Mesendoderm (in vitro differentiated cells): ENCODE measurements around the gene SOX8.

Experiments used
- DNase-seq: peaks from one replicate; pipeline ENCODE4 v3.0.0; 2013
- H2AK5ac ChIP-seq: 2 replicates; pipeline ENCODE4 v1.6.1; 2013; ENCODE audit warnings: low read length, inconsistent platforms
- H2BK120ac ChIP-seq: 2 replicates; pipeline ENCODE4 v1.6.1; 2013; ENCODE audit warnings: low read depth, mild to moderate bottlenecking, low read length, moderate library complexity, mixed read lengths
- H2BK15ac ChIP-seq: replicated peaks from 2 replicates; pipeline ENCODE4 v1.6.1; 2013; ENCODE audit warnings: low read depth, mild to moderate bottlenecking, moderate library complexity
- H2BK5ac ChIP-seq: 2 replicates; pipeline ENCODE4 v1.6.1; 2013; ENCODE audit warnings: low read length, inconsistent platforms
- H3K18ac ChIP-seq: 2 replicates; pipeline ENCODE4 v1.6.1; 2013; ENCODE audit warnings: mild to moderate bottlenecking, low read length, mixed read lengths
- H3K23ac ChIP-seq: one replicate; pipeline ENCODE4 v1.6.1; 2013; ENCODE audit warnings: low read length
- H3K27ac ChIP-seq: 2 replicates; pipeline ENCODE4 v1.5.1; 2013; ENCODE audit warnings: low read depth, mild to moderate bottlenecking, inconsistent platforms, low read length, moderate library complexity
- H3K27me3 ChIP-seq: 2 replicates; pipeline ENCODE4 v1.6.1; 2013; ENCODE audit warnings: low read length, control low read depth, mild to moderate bottlenecking, inconsistent platforms; ENCODE audit not compliant: insufficient read depth, poor library complexity
- H3K36me3 ChIP-seq: 2 replicates; pipeline ENCODE4 v1.6.1; 2013; ENCODE audit warnings: low read length, inconsistent platforms; ENCODE audit not compliant: control insufficient read depth, insufficient read depth
- H3K4ac ChIP-seq: one replicate; pipeline ENCODE4 v1.6.1; 2013; ENCODE audit warnings: low read depth, mild to moderate bottlenecking, low read length, moderate library complexity
- H3K4me1 ChIP-seq: 2 replicates; pipeline ENCODE4 v1.6.1; 2013; ENCODE audit warnings: low read depth, low read length, inconsistent platforms; ENCODE audit not compliant: control insufficient read depth
- H3K4me2 ChIP-seq: 2 replicates; pipeline ENCODE4 v1.6.1; 2013; ENCODE audit warnings: low read length
- H3K4me3 ChIP-seq: 2 replicates; pipeline ENCODE4 v1.5.1; 2013; ENCODE audit warnings: mild to moderate bottlenecking, low read length
- H3K56ac ChIP-seq: one replicate; pipeline ENCODE4 v1.6.1; 2013; ENCODE audit warnings: low read length
- H3K79me1 ChIP-seq: 2 replicates; pipeline ENCODE4 v1.6.1; 2013; ENCODE audit warnings: low read length, inconsistent platforms
- H3K79me2 ChIP-seq: 2 replicates; pipeline ENCODE4 v1.6.1; 2013; ENCODE audit warnings: mild to moderate bottlenecking, low read length; ENCODE audit not compliant: control insufficient read depth, insufficient read depth
- H3K9ac ChIP-seq: 2 replicates; pipeline ENCODE4 v1.6.1; 2013; ENCODE audit warnings: low read length, inconsistent platforms
- H4K5ac ChIP-seq: one replicate; pipeline ENCODE4 v1.6.1; 2013; ENCODE audit warnings: low read length
- H4K8ac ChIP-seq: one replicate; pipeline ENCODE4 v1.6.1; 2013; ENCODE audit warnings: low read depth, mild to moderate bottlenecking, control low read depth, low read length, moderate library complexity
- WGBS: extraction: QIAGEN DNeasy Blood & Tissue Kit; methylation state at CpG from one replicate; pipeline ENCODE4 v1.1.7; 2013; ENCODE audit warnings: low lambda C conversion rate, missing lambda C conversion rate; ENCODE audit not compliant: insufficient coverage; ENCODE audit errors: extremely low coverage; 5-methylcytosine and 5-hydroxymethylcytosine counted together

The SOX8 gene

DNA sequence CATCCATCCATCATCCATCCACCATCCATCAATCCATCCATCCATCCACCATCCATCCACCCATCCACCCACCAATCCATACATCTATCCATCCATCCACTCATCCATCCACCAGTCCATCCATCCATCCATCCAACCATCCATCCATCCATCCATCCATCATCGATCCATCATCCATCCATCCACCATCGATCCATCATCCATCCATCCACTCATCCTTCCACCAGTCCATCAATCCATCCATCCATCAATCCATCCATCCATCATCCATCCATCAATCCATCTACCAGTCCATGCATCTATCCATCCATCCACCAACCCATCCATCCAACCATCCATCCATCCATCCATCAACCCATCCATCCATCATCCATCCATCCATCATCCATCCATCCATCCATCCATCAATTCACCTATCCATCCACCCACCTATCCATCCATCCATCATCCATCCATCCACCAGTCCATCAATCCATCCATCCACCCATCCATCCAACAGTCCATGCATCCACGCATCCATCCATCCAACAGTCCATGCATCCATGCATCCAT, 51.6 kb downstream of the SOX8 start:
- Histone ChIP-seq H3K36me3 (no peaks in the 10 kb centered on the region), H3K4ac (no peak overlapping the region), H3K27ac (no peak overlapping the region), H4K5ac (no peak overlapping the region), H3K79me2 (no peaks in the 10 kb centered on the region), H2BK120ac (no peak overlapping the region), H3K4me2 (no peak overlapping the region), H3K9ac (no peak overlapping the region), H3K4me1 (no peaks in the 10 kb centered on the region), H3K4me3 (no peak overlapping the region), H3K56ac (no peak overlapping the region), H2BK5ac (no peak overlapping the region), H2AK5ac (no peak overlapping the region), H3K18ac (no peak overlapping the region), H3K79me1 (no peaks in the 10 kb centered on the region), H4K8ac (no peak overlapping the region), H3K23ac (no peak overlapping the region), H2BK15ac (no peak overlapping the region), H3K27me3 (no peaks in the 10 kb centered on the region)
- WGBS = 100% methylated on average over 1 of the region's 3 CpGs
- no peak for DNase-seq

DNA sequence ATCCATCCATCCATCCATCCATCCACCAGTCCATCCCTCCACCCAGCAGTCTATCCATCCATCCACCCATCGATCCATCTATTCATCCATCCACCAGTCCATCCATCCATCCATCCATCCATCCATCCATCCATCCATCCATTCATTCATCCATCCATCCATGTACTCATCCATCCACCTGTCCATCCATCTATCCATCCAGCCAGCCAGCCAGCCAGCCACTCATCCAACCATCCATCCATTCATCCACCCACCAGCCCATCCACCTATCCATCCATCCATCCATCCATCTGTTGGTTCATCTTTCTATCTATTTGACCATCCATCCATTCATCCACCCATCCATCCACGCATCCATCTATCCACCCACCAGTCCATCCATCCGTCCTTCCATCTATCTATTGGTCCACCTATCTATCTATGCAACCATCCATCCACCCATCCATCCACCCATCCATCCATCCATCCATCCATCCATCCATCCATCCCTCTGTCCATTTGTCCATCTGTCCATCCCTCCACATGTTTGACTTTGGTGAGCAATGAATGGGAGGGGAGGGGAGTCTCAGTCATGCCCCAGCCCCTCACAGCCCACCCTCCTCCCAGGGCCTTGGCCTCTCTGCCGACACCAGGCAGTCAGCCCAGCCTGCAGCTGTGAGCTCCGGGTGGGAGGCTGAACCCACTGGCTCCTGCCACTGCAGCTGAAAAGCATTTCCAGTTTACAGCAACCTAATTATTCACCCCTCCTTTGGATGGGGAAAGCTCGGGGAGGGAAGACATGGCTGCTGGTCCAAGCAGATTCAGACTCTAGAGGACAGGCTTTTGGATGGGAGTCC, 52.9 kb downstream of the SOX8 start:
- H4K5ac ChIP-seq = no peak overlapping the region
- H3K56ac ChIP-seq = no peak overlapping the region
- H3K36me3 ChIP-seq = no peaks in the 10 kb centered on the region
- no peak overlapping the region for H3K9ac ChIP-seq
- no peaks in the 10 kb centered on the region for H3K4me1 ChIP-seq
- no peak for DNase-seq
- no peak overlapping the region for H3K23ac ChIP-seq
- no peak overlapping the region for H3K4ac ChIP-seq
- H3K79me2 ChIP-seq = no peaks in the 10 kb centered on the region
- no peak overlapping the region for H2BK120ac ChIP-seq
- WGBS = no CpG with 5 or more reads among the region's 6 CpGs
- no peak overlapping the region for H4K8ac ChIP-seq
- H3K18ac ChIP-seq = no peak overlapping the region
- no peak overlapping the region for H3K4me3 ChIP-seq
- H2BK5ac ChIP-seq = no peak overlapping the region
- no peak overlapping the region for H3K4me2 ChIP-seq
- no peak overlapping the region for H2BK15ac ChIP-seq
- no peak overlapping the region for H2AK5ac ChIP-seq
- no peak overlapping the region for H3K27ac ChIP-seq
- H3K27me3 ChIP-seq = no peaks in the 10 kb centered on the region
- H3K79me1 ChIP-seq = no peaks in the 10 kb centered on the region

DNA sequence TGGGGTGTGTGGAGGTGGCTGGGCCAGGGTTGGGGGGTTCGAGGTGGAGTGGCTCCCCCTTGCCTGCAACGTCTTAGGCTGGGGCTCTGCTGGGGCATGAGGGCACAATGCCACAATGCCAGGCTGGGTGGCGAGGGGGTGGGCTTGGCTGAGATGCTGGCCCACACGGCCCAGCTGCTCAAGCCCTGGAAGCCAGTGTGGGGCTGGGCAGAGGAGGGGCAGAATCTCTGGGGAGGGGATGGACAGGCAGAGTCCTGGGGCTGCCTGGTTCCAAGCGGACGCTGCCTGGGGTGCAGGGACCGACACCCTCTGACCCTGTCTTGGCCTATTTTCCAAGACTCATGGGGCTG, 53.5 kb downstream of the SOX8 start:
- Histone ChIP-seq H3K36me3 (no peaks in the 10 kb centered on the region), H2AK5ac (no peak overlapping the region), H3K4me2 (no peak overlapping the region), H3K79me1 (no peaks in the 10 kb centered on the region), H3K4ac (no peak overlapping the region), H3K79me2 (no peaks in the 10 kb centered on the region), H2BK5ac (no peak overlapping the region), H4K5ac (no peak overlapping the region), H2BK15ac (no peak overlapping the region), H4K8ac (no peak overlapping the region), H3K23ac (no peak overlapping the region), H3K9ac (no peak overlapping the region), H3K4me1 (no peaks in the 10 kb centered on the region), H3K18ac (no peak overlapping the region), H3K27ac (no peak overlapping the region), H3K27me3 (no peaks in the 10 kb centered on the region), H3K56ac (no peak overlapping the region), H3K4me3 (no peak overlapping the region), H2BK120ac (no peak overlapping the region)
- DNase-seq = no peak
- no CpG with 5 or more reads among the region's 7 CpGs for WGBS

DNA sequence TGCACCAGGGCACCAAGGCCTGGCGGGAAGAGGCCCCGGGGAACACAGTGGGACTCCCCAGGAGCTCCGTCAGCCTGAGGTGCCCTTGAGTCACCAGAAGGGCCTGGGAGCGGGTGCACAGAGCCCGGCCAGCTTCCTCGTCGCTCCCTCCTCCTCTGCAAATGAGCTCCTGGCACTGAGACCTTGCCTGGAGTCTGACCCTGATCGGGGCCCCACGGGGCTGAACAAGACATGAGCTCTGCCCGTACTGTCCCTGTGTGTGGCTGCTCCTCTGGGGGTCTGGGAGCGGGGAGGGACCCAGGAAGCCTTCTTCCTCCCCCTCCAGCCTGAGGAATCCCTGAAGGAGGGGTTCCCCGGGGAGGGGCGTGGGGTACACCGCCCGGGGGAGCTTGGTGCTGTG, 54.6 kb downstream of the SOX8 start:
- H3K4me1 ChIP-seq = no peaks in the 10 kb centered on the region
- H3K36me3 ChIP-seq = no peaks in the 10 kb centered on the region
- H2BK15ac ChIP-seq = no peak overlapping the region
- no peaks in the 10 kb centered on the region for H3K27me3 ChIP-seq
- H2BK120ac ChIP-seq = no peak overlapping the region
- H3K9ac ChIP-seq = no peak overlapping the region
- no peak overlapping the region for H2BK5ac ChIP-seq
- H3K79me1 ChIP-seq = no peaks in the 10 kb centered on the region
- no CpG with 5 or more reads among the region's 15 CpGs for WGBS
- H3K4me3 ChIP-seq = no peak overlapping the region
- no peak overlapping the region for H4K5ac ChIP-seq
- H3K23ac ChIP-seq = no peak overlapping the region
- DNase-seq = no peak
- H4K8ac ChIP-seq = no peak overlapping the region
- no peak overlapping the region for H2AK5ac ChIP-seq
- no peak overlapping the region for H3K27ac ChIP-seq
- no peak overlapping the region for H3K56ac ChIP-seq
- H3K4ac ChIP-seq = no peak overlapping the region
- H3K79me2 ChIP-seq = no peaks in the 10 kb centered on the region
- H3K18ac ChIP-seq = no peak overlapping the region
- no peak overlapping the region for H3K4me2 ChIP-seq
